NCI-H2107 treated with DMSO at 0.1 percent for 48 hours (cell line): ENCODE data around the gene GNAO1.

Experiments
- DNase-seq: peaks from one replicate; lab custom pipeline; 2025; ENCODE audit not compliant: unreplicated experiment; lab: John Stamatoyannopoulos, UW

GNAO1 gene

GRCh38 chr16:56329887-56330286 lies 138.6 kb downstream of the GNAO1 start:
- DNase-seq, result no peak

GRCh38 chr16:56330476-56330875 lies 139.2 kb downstream of the GNAO1 start:
- DNase-seq, result no peak

GRCh38 chr16:56331399-56331798 lies 140.1 kb downstream of the GNAO1 start:
- DNase-seq, result no peak

GRCh38 chr16:56331915-56332314 lies 140.6 kb downstream of the GNAO1 start:
- no peak for DNase-seq

- no peak for DNase-seq
Observed at GRCh38 chr16:56332464-56333079, 141.3 kb downstream of the GNAO1 start.

GRCh38 chr16:56334761-56335160 lies 143.5 kb downstream of the GNAO1 start:
- DNase-seq, result no peak

GRCh38 chr16:56336071-56336688 lies 144.9 kb downstream of the GNAO1 start:
- DNase-seq, result no peak

GRCh38 chr16:56336711-56337110 lies 145.4 kb downstream of the GNAO1 start:
- DNase-seq, result no peak

- DNase-seq, result no peak
Observed at GRCh38 chr16:56337131-56337857, 146.0 kb downstream of the GNAO1 start.

GRCh38 chr16:56337858-56338325 lies 146.6 kb downstream of the GNAO1 start:
- no peak for DNase-seq

- DNase-seq, result no peak
Observed at GRCh38 chr16:56338566-56339318, 147.5 kb downstream of the GNAO1 start.

GRCh38 chr16:56339431-56340195 lies 148.3 kb downstream of the GNAO1 start:
- no peak for DNase-seq

- no peak for DNase-seq
Observed at GRCh38 chr16:56340416-56340815, 149.1 kb downstream of the GNAO1 start.

GRCh38 chr16:56340864-56341365 lies 149.6 kb downstream of the GNAO1 start:
- no peak for DNase-seq

GRCh38 chr16:56341656-56342399 lies 150.5 kb downstream of the GNAO1 start:
- DNase-seq, result no peak

- no peak for DNase-seq
Observed at GRCh38 chr16:56343661-56344517, 152.6 kb downstream of the GNAO1 start.

GRCh38 chr16:56344518-56345405 lies 153.5 kb downstream of the GNAO1 start:
- no peak for DNase-seq
